ACC112 (cell line): ENCODE measurements around the gene RALGAPA2.
A peak's percentile ranks its signal among the peaks of the same experiment; 100 is the strongest.

Experiments
- H2AFZ ChIP-seq: fragments of 200-600 bp; sonication (generic); one replicate; pipeline ENCODE4 v1.6.0; 2017; ENCODE audit warnings: antibody characterized with exemption, low read length; ENCODE audit not compliant: unreplicated experiment
- H3K27ac ChIP-seq: fragments of 200-600 bp; sonication (generic); 2 replicates; pipeline ENCODE4 v1.5.1; 2014; ENCODE audit warnings: low read depth, mild to moderate bottlenecking, antibody characterized with exemption, low read length, moderate library complexity
- H3K27me3 ChIP-seq: fragments of 200-600 bp; sonication (generic); 2 replicates; pipeline ENCODE4 v1.6.1; 2014; ENCODE audit warnings: mild to moderate bottlenecking, antibody characterized with exemption, low read length, moderate library complexity, mixed read lengths; ENCODE audit not compliant: insufficient read depth
- H3K36me3 ChIP-seq: fragments of 200-600 bp; sonication (generic); 2 replicates; pipeline ENCODE4 v1.6.1; 2016; ENCODE audit warnings: mild to moderate bottlenecking, antibody characterized with exemption, low read length, moderate library complexity, mixed read lengths; ENCODE audit not compliant: insufficient read depth
- H3K4me1 ChIP-seq: fragments of 200-600 bp; sonication (generic); one replicate; pipeline ENCODE4 v1.6.1; 2016; ENCODE audit warnings: low read length, mixed read lengths; ENCODE audit not compliant: insufficient read depth, unreplicated experiment, control insufficient read depth
- H3K4me3 ChIP-seq: fragments of 200-600 bp; sonication (generic); 2 replicates; pipeline ENCODE4 v1.5.1; 2014; ENCODE audit warnings: mild to moderate bottlenecking, low read depth, low read length
- H3K79me2 ChIP-seq: fragments of 200-600 bp; sonication (generic); one replicate; pipeline ENCODE4 v1.6.0; 2016; ENCODE audit warnings: low read length; ENCODE audit not compliant: control insufficient read depth, unreplicated experiment, insufficient read depth

Gene RALGAPA2

GRCh38 chr20:20472684-20473274 is 239.7 kb downstream of the RALGAPA2 start:
- Histone ChIP-seq H3K4me3 (no peak overlapping the region), H3K79me2 (no peaks in the 10 kb centered on the region), H3K36me3 (no peaks in the 10 kb centered on the region), H3K4me1 (no peaks in the 10 kb centered on the region), H3K27me3 (no peaks in the 10 kb centered on the region), H2AFZ (no peak overlapping the region), H3K27ac (no peak overlapping the region)

- H3K27ac ChIP-seq, result peak overlapping the region; percentile 55
- H3K4me1 ChIP-seq, result peaks cover 10% of the 10 kb centered on the region
- H3K36me3 ChIP-seq, result no peaks in the 10 kb centered on the region
- H3K27me3 ChIP-seq, result no peaks in the 10 kb centered on the region
- peak overlapping the region; percentile 69 for H2AFZ ChIP-seq
- H3K4me3 ChIP-seq, result no peak overlapping the region
- no peaks in the 10 kb centered on the region for H3K79me2 ChIP-seq
Measured at GRCh38 chr20:20466341-20466879, 246.0 kb downstream of the RALGAPA2 start.

GRCh38 chr20:20465252-20465651 is 247.2 kb downstream of the RALGAPA2 start:
- Histone ChIP-seq H3K4me1 (peaks cover 10% of the 10 kb centered on the region), H3K27me3 (no peaks in the 10 kb centered on the region), H3K79me2 (no peaks in the 10 kb centered on the region), H3K36me3 (no peaks in the 10 kb centered on the region), H2AFZ (no peak overlapping the region), H3K4me3 (no peak overlapping the region), H3K27ac (no peak overlapping the region)

GRCh38 chr20:20463933-20464374 is 248.5 kb downstream of the RALGAPA2 start:
- H3K36me3 ChIP-seq, result no peaks in the 10 kb centered on the region
- no peaks in the 10 kb centered on the region for H3K79me2 ChIP-seq
- no peak overlapping the region for H3K27ac ChIP-seq
- peaks cover 10% of the 10 kb centered on the region for H3K4me1 ChIP-seq
- H3K4me3 ChIP-seq, result no peak overlapping the region
- H3K27me3 ChIP-seq, result no peaks in the 10 kb centered on the region
- no peak overlapping the region for H2AFZ ChIP-seq

- H3K27ac ChIP-seq, result no peak overlapping the region
- H3K79me2 ChIP-seq, result no peaks in the 10 kb centered on the region
- no peak overlapping the region for H2AFZ ChIP-seq
- peaks cover 13% of the 10 kb centered on the region for H3K4me1 ChIP-seq
- no peaks in the 10 kb centered on the region for H3K27me3 ChIP-seq
- H3K36me3 ChIP-seq, result no peaks in the 10 kb centered on the region
- H3K4me3 ChIP-seq, result no peak overlapping the region
Measured at GRCh38 chr20:20462185-20462584, 250.3 kb downstream of the RALGAPA2 start.

GRCh38 chr20:20461551-20461950 is 250.9 kb downstream of the RALGAPA2 start:
- Histone ChIP-seq H3K27me3 (no peaks in the 10 kb centered on the region), H3K4me3 (no peak overlapping the region), H3K79me2 (no peaks in the 10 kb centered on the region), H3K36me3 (no peaks in the 10 kb centered on the region), H3K4me1 (peaks cover 8% of the 10 kb centered on the region), H3K27ac (no peak overlapping the region), H2AFZ (no peak overlapping the region)

GRCh38 chr20:20459726-20460125 is 252.7 kb downstream of the RALGAPA2 start:
- Histone ChIP-seq H3K27me3 (no peaks in the 10 kb centered on the region), H3K36me3 (no peaks in the 10 kb centered on the region)

GRCh38 chr20:20457392-20458126 is 254.9 kb downstream of the RALGAPA2 start:
- H3K36me3 ChIP-seq, result no peaks in the 10 kb centered on the region
- no peak overlapping the region for H3K4me3 ChIP-seq
- no peaks in the 10 kb centered on the region for H3K27me3 ChIP-seq
- peaks cover 7% of the 10 kb centered on the region for H3K4me1 ChIP-seq
- H3K79me2 ChIP-seq, result no peaks in the 10 kb centered on the region
- no peak overlapping the region for H3K27ac ChIP-seq
- peak overlapping the region; percentile 78 for H2AFZ ChIP-seq

More at GRCh38 chr20:20459726-20460125, 252.7 kb downstream of the RALGAPA2 start:
- H3K27ac ChIP-seq, result no peak overlapping the region
- no peak overlapping the region for H2AFZ ChIP-seq
- no peaks in the 10 kb centered on the region for H3K79me2 ChIP-seq
- H3K4me1 ChIP-seq, result peaks cover 3% of the 10 kb centered on the region
- H3K4me3 ChIP-seq, result no peak overlapping the region

GRCh38 chr20:20456741-20457140 is 255.7 kb downstream of the RALGAPA2 start:
- H3K4me1 ChIP-seq, result peaks cover 10% of the 10 kb centered on the region
- no peak overlapping the region for H3K27ac ChIP-seq
- no peak overlapping the region for H3K4me3 ChIP-seq
- H3K27me3 ChIP-seq, result no peaks in the 10 kb centered on the region
- no peaks in the 10 kb centered on the region for H3K36me3 ChIP-seq
- no peak overlapping the region for H2AFZ ChIP-seq
- H3K79me2 ChIP-seq, result no peaks in the 10 kb centered on the region

- Histone ChIP-seq H2AFZ (no peak overlapping the region), H3K27me3 (no peaks in the 10 kb centered on the region), H3K27ac (no peak overlapping the region), H3K79me2 (no peaks in the 10 kb centered on the region), H3K4me3 (no peak overlapping the region), H3K36me3 (no peaks in the 10 kb centered on the region), H3K4me1 (peaks cover 16% of the 10 kb centered on the region)
Measured at GRCh38 chr20:20455926-20456325, 256.5 kb downstream of the RALGAPA2 start.
